Astrocyte (in vitro differentiated cells and primary cell): ENCODE results near the gene EARS2. TPM values are rescaled to one million over a fixed set of nuclear protein-coding genes. Genes with fewer than 3 reads are reported as not detected.

Experiments used
- DNase-seq: peaks from one replicate; pipeline ENCODE4 v3.0.0-alpha.2; 2010; ENCODE audit warnings: low read depth
- FAIRE-seq: peaks from 2 replicates; lab custom pipeline; 2011; peaks lifted over from hg19 to GRCh38; lab: Jason Lieb, UNC
- H2AFZ ChIP-seq: 2 replicates; pipeline ENCODE4 v1.6.0; 2012; ENCODE audit warnings: low read depth, low read length, inconsistent platforms
- H3K27ac ChIP-seq: 2 replicates; pipeline ENCODE4 v1.5.1; 2011; ENCODE audit warnings: low read depth, low read length, inconsistent platforms
- H3K27me3 ChIP-seq: 2 replicates; pipeline ENCODE4 v1.6.0; 2011; ENCODE audit warnings: low read length, inconsistent platforms; ENCODE audit not compliant: insufficient read depth
- H3K36me3 ChIP-seq: 2 replicates; pipeline ENCODE4 v1.5.1; 2011; ENCODE audit warnings: low read length, inconsistent platforms; ENCODE audit not compliant: insufficient read depth
- H3K4me1 ChIP-seq: 2 replicates; pipeline ENCODE4 v1.5.1; 2011; ENCODE audit warnings: low read length, inconsistent platforms; ENCODE audit not compliant: insufficient read depth
- H3K4me2 ChIP-seq: 2 replicates; pipeline ENCODE4 v1.6.0; 2012; ENCODE audit warnings: low read length, inconsistent platforms
- H3K4me3 ChIP-seq: 2 replicates; pipeline ENCODE4 v1.5.1; 2011; ENCODE audit warnings: low read depth, mild to moderate bottlenecking, low read length, inconsistent platforms; ENCODE audit not compliant: insufficient read depth
- H3K79me2 ChIP-seq: 2 replicates; pipeline ENCODE4 v1.6.0; 2012; ENCODE audit warnings: mild to moderate bottlenecking, low read length, inconsistent platforms; ENCODE audit not compliant: insufficient read depth
- H3K9ac ChIP-seq: 2 replicates; pipeline ENCODE4 v1.6.0; 2012; ENCODE audit warnings: mild to moderate bottlenecking, low read length, inconsistent platforms
- H3K9me3 ChIP-seq: 2 replicates; pipeline ENCODE4 v1.5.1; 2012; ENCODE audit warnings: low read depth, mild to moderate bottlenecking, low read length, inconsistent platforms; ENCODE audit not compliant: insufficient read depth
- H4K20me1 ChIP-seq: 2 replicates; pipeline ENCODE4 v1.6.0; 2012; ENCODE audit warnings: low read length, inconsistent platforms; ENCODE audit not compliant: insufficient read depth
- H3K27ac Mint-ChIP-seq: one replicate; pipeline ENCODE4 v1.8.0; 2021; ENCODE audit warnings: mild to moderate bottlenecking, mixed read lengths; ENCODE audit not compliant: unreplicated experiment
- H3K27me3 Mint-ChIP-seq: one replicate; pipeline ENCODE4 v1.8.0; 2021; ENCODE audit warnings: low read depth, mixed read lengths; ENCODE audit not compliant: unreplicated experiment
- H3K36me3 Mint-ChIP-seq: one replicate; pipeline ENCODE4 v1.8.0; 2021; ENCODE audit warnings: low read depth, mixed read lengths; ENCODE audit not compliant: unreplicated experiment
- H3K4me1 Mint-ChIP-seq: one replicate; pipeline ENCODE4 v1.8.0; 2021; ENCODE audit warnings: low read depth, mixed read lengths; ENCODE audit not compliant: unreplicated experiment
- H3K4me3 Mint-ChIP-seq: one replicate; pipeline ENCODE4 v1.8.0; 2021; ENCODE audit warnings: mild to moderate bottlenecking, moderate library complexity, mixed read lengths; ENCODE audit not compliant: unreplicated experiment
- H3K9me3 Mint-ChIP-seq: one replicate; pipeline ENCODE4 v1.8.0; 2021; ENCODE audit warnings: mild to moderate bottlenecking, mixed read lengths; ENCODE audit not compliant: unreplicated experiment
- EZH2 ChIP-seq: IDR thresholded peaks from 2 replicates; pipeline ENCODE4 v1.6.1; 2012; ENCODE audit warnings: mild to moderate bottlenecking, low read length, inconsistent platforms; ENCODE audit not compliant: insufficient read depth
- total RNA-seq: library from RNA; stranded (reverse); gene quantifications from 2 replicates; pipeline ENCODE4 v1.2.1, GENCODE V29; 2021
- TF ChIP-seq, protein P1 (sequence below): IDR thresholded peaks from 2 replicates; pipeline ENCODE4 v1.5.1; 2011; ENCODE audit warnings: low read depth, mild to moderate bottlenecking, inconsistent platforms, low read length, moderate library complexity; ENCODE audit not compliant: insufficient read depth

EARS2 gene
- total RNA-seq, 1 donor from 2014 or later: 19.4 TPM

DNA sequence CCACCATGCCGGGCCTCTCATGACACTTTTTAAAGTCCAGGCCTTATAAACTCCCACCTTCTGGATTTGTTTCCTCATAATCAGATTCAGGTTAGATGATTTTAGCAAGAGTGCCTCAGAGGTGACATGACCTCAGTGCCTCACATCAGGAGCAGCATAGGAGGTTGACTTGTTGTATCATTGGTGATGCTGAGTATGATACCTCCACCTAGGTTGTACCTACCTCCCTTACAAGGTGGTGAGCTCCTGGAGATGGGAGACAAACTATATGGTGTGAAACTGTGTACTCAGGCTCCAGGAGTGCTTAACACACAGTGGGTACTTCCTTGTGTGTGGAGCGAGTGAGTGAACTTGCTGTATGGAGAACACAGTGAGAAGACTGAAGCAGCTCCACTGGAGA is 20.3 kb upstream of the EARS2 start:
- Histone ChIP-seq H3K79me2 (no peaks in the 10 kb centered on the region), H3K9me3 (no peaks in the 10 kb centered on the region), H3K36me3 (peaks cover 34% of the 10 kb centered on the region), H4K20me1 (peaks cover 23% of the 10 kb centered on the region), H3K4me1 (no peaks in the 10 kb centered on the region), H3K9ac (no peak overlapping the region), H2AFZ (no peak overlapping the region), H3K27ac (no peak overlapping the region), H3K4me2 (no peak overlapping the region), H3K4me3 (no peak overlapping the region), H3K27me3 (no peaks in the 10 kb centered on the region)
- no peak for FAIRE-seq
- Mint-ChIP-seq H3K4me3 (no peak overlapping the region), H3K27me3 (no peaks in the 10 kb centered on the region), H3K36me3 (peaks cover 14% of the 10 kb centered on the region), H3K4me1 (no peaks in the 10 kb centered on the region), H3K9me3 (no peaks in the 10 kb centered on the region), H3K27ac (peak overlapping the region; percentile 44)
- no peak for DNase-seq
- no peak for TF ChIP-seq EZH2
- TF ChIP-seq, protein P1, sequence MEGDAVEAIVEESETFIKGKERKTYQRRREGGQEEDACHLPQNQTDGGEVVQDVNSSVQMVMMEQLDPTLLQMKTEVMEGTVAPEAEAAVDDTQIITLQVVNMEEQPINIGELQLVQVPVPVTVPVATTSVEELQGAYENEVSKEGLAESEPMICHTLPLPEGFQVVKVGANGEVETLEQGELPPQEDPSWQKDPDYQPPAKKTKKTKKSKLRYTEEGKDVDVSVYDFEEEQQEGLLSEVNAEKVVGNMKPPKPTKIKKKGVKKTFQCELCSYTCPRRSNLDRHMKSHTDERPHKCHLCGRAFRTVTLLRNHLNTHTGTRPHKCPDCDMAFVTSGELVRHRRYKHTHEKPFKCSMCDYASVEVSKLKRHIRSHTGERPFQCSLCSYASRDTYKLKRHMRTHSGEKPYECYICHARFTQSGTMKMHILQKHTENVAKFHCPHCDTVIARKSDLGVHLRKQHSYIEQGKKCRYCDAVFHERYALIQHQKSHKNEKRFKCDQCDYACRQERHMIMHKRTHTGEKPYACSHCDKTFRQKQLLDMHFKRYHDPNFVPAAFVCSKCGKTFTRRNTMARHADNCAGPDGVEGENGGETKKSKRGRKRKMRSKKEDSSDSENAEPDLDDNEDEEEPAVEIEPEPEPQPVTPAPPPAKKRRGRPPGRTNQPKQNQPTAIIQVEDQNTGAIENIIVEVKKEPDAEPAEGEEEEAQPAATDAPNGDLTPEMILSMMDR: no peak

DNA sequence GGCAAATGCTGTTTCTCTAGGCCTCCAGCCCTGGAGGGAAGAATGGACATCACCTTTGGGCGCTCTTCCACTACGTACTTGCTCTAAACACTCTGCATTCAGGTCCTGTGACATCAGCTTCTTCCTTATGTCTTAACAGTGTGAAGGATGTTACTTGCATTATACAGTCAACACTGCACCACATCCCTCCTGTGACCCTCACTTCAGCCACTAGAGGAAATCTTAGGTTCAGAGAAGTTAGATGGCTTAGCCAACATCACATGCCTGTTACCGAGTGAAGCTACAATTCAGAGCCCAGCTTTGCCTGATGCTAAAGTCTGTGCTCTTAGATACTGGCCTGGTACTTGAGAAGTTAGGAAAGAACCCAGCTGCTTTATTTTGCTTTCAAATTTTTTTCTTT is 18.7 kb upstream of the EARS2 start:
- H3K4me3 ChIP-seq: no peak overlapping the region
- FAIRE-seq (no peak), DNase-seq (no peak)
- H3K36me3 ChIP-seq: peaks cover 36% of the 10 kb centered on the region
- H2AFZ ChIP-seq: no peak overlapping the region
- H3K4me2 ChIP-seq: no peak overlapping the region
- peaks cover 40% of the 10 kb centered on the region for H4K20me1 ChIP-seq
- Mint-ChIP-seq H3K27me3 (no peaks in the 10 kb centered on the region), H3K4me1 (no peaks in the 10 kb centered on the region), H3K27ac (peak overlapping the region; percentile 29), H3K9me3 (no peaks in the 10 kb centered on the region), H3K36me3 (peaks cover 11% of the 10 kb centered on the region), H3K4me3 (no peak overlapping the region)
- no peaks in the 10 kb centered on the region for H3K9me3 ChIP-seq
- H3K27me3 ChIP-seq: no peaks in the 10 kb centered on the region
- H3K4me1 ChIP-seq: no peaks in the 10 kb centered on the region
- H3K79me2 ChIP-seq: no peaks in the 10 kb centered on the region
- no peak overlapping the region for H3K27ac ChIP-seq
- no peak overlapping the region for H3K9ac ChIP-seq
- TF ChIP-seq, protein P1: peak; percentile 3
- no peak for TF ChIP-seq EZH2

DNA sequence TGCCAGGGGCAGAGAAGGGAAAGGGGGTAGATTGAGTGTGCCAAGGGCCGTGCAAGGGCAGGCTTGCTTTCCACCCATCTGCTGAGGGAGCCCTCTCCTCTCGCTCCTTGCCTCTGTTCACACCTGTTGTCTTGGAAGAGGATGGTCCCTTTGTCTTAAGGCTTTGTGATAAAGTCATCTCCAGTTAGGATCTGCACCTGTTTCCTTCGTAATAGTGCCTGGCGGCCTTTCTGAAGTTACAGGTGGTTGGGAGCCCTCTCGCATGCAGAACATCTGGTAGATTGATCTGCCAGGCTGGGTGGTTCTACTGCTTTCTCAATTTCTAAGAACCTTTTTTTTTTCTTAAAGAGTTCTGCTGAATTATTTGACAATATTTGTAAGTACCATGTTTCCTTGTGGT is 16.7 kb upstream of the EARS2 start:
- peaks cover 13% of the 10 kb centered on the region for H3K36me3 Mint-ChIP-seq
- no peak overlapping the region for H3K4me3 Mint-ChIP-seq
- H3K4me1 ChIP-seq: no peaks in the 10 kb centered on the region
- DNase-seq (no peak), FAIRE-seq (no peak)
- no peaks in the 10 kb centered on the region for H3K9me3 ChIP-seq
- H3K9me3 Mint-ChIP-seq: no peaks in the 10 kb centered on the region
- H4K20me1 ChIP-seq: peaks cover 52% of the 10 kb centered on the region
- H3K4me3 ChIP-seq: no peak overlapping the region
- H3K4me1 Mint-ChIP-seq: no peaks in the 10 kb centered on the region
- H3K27ac ChIP-seq: no peak overlapping the region
- H3K27ac Mint-ChIP-seq: no peak overlapping the region
- peaks cover 1% of the 10 kb centered on the region for H3K79me2 ChIP-seq
- no peaks in the 10 kb centered on the region for H3K27me3 ChIP-seq
- no peaks in the 10 kb centered on the region for H3K27me3 Mint-ChIP-seq
- TF ChIP-seq EZH2: no peak
- TF ChIP-seq, protein P1: no peak
- no peak overlapping the region for H3K4me2 ChIP-seq
- no peak overlapping the region for H2AFZ ChIP-seq
- peaks cover 33% of the 10 kb centered on the region for H3K36me3 ChIP-seq
- H3K9ac ChIP-seq: no peak overlapping the region
